IMR-90 (cell line): ENCODE data around the gene SLC66A1. TPM values are rescaled to one million over a fixed set of nuclear protein-coding genes. Genes with fewer than 3 reads are reported as not detected.

Experiments
- microRNA-seq, 2 experiments: library from miRNA; stranded (forward) in 1 of 2; unstranded in 1 of 2; fragments of 10-50 nt in 1 of 2; fragments of <30 nt in 1 of 2; gene quantifications in 1 of 2; microRNA quantifications in 1 of 2; one replicate each; pipeline versions ENCODE3 to v1.1.0; 2013 to 2020; ENCODE audit not compliant: insufficient read depth in 1 of 2, insufficient read length in 1 of 2, unreplicated experiment in 1 of 2
- polyA plus RNA-seq, 3 experiments: library from polyadenylated mRNA; depleted of rRNA; stranded (reverse); fragments of >200 nt; gene quantifications; 2 replicates each; pipeline ENCODE4 v1.2.3, GENCODE V29; 2012; ENCODE audit warnings: low replicate concordance in 1 of 3
- small RNA-seq, 5 experiments: library from RNA; depleted of rRNA; stranded (forward); fragments of <200 nt; gene quantifications; one replicate each; pipeline ENCODE3, GENCODE V24; 2012
- total RNA-seq: library from RNA; depleted of rRNA; stranded (reverse); fragments of >200 nt; gene quantifications from 2 replicates; pipeline ENCODE4 v1.2.3, GENCODE V29; 2012; rRNA removed

SLC66A1 gene
- total and polyA plus RNA-seq, 2 of the 4 experiments (the other 2 are of a cell fraction), result 6.8 to 18.9 TPM

Small RNAs within 50 kb of the gene (microRNA-seq; reads per million reads assigned to microRNA genes)
- not detected for gene RNU6-1099P (ENCODE audit: insufficient read depth, insufficient read length)

Small RNAs within 50 kb of the gene (small RNA-seq; reads per million reads assigned to genes)
- gene RNU6-1099P, result 0 to 6.6 (median 0) reads per million in 5 experiments

Other genes starting within 250 kb of the SLC66A1 start
- gene UBR4, start 102.1 kb upstream of the SLC66A1 start, total RNA-seq, result 77.8 and 87.8 TPM in 2 replicates
- gene UBR4, start 102.1 kb upstream of the SLC66A1 start, polyA plus RNA-seq (2012; rRNA removed), result 102 and 121 TPM in 2 replicates
- gene EMC1, start 60.8 kb upstream of the SLC66A1 start, total RNA-seq, result 55.3 and 65.4 TPM in 2 replicates
- gene EMC1, start 60.8 kb upstream of the SLC66A1 start, polyA plus RNA-seq (2012; rRNA removed), result 114 and 128 TPM in 2 replicates
- 58.0 and 58.1 TPM in 2 replicates for gene MRTO4, start 60.5 kb upstream of the SLC66A1 start, total RNA-seq
- gene MRTO4, start 60.5 kb upstream of the SLC66A1 start, polyA plus RNA-seq (2012; rRNA removed), result 48.0 and 48.7 TPM in 2 replicates
- gene AKR7A3, start 23.6 kb upstream of the SLC66A1 start, total RNA-seq, result under 0.01 and 0.18 TPM in 2 replicates
- gene AKR7A3, start 23.6 kb upstream of the SLC66A1 start, polyA plus RNA-seq (2012; rRNA removed), result 0.62 and 0.66 TPM in 2 replicates
- gene AKR7A2, start 182 bp upstream of the SLC66A1 start, total RNA-seq, result 50.5 and 60.2 TPM in 2 replicates
- 55.8 and 70.8 TPM in 2 replicates for gene AKR7A2, start 182 bp upstream of the SLC66A1 start, polyA plus RNA-seq (2012; rRNA removed)
- gene CAPZB, start 173.2 kb downstream of the SLC66A1 start, total RNA-seq, result 180 and 216 TPM in 2 replicates
- 271 and 304 TPM in 2 replicates for gene CAPZB, start 173.2 kb downstream of the SLC66A1 start, polyA plus RNA-seq (2012; rRNA removed)